T-helper 2 cell treated with Interferon-gamma antibody and Interleukin-4, amounts not matched to agents 5 μg/mL and 100 μg/mL, for 36 hours (primary cell): ENCODE measurements around the gene MARVELD1.
A peak's percentile ranks its signal among the peaks of the same experiment; 100 is the strongest.
"Not testable (repeated sequence)": the region's sequence is repeated elsewhere in the genome, so short reads cannot be mapped to it uniquely, and the experiment has no call there.

Experiments used
- DNase-seq: peaks from one replicate; pipeline ENCODE4 v3.0.0; 2021; ENCODE audit warnings: low spot score
- H3K27ac Mint-ChIP-seq: one replicate; pipeline ENCODE4 v1.8.0; 2021; ENCODE audit warnings: mild to moderate bottlenecking, mixed read lengths
- H3K27me3 Mint-ChIP-seq: one replicate; pipeline ENCODE4 v1.8.0; 2021; ENCODE audit warnings: low read depth, mixed read lengths
- H3K36me3 Mint-ChIP-seq: one replicate; pipeline ENCODE4 v1.8.0; 2021; ENCODE audit warnings: low read depth, mixed read lengths
- H3K4me1 Mint-ChIP-seq: one replicate; pipeline ENCODE4 v1.8.0; 2021; ENCODE audit warnings: low read depth, mixed read lengths
- H3K4me3 Mint-ChIP-seq: one replicate; pipeline ENCODE4 v1.8.0; 2022; ENCODE audit warnings: mild to moderate bottlenecking, moderate library complexity, mixed read lengths
- H3K9me3 Mint-ChIP-seq: one replicate; pipeline ENCODE4 v1.8.0; 2021; ENCODE audit warnings: mixed read lengths

MARVELD1 gene

DNA sequence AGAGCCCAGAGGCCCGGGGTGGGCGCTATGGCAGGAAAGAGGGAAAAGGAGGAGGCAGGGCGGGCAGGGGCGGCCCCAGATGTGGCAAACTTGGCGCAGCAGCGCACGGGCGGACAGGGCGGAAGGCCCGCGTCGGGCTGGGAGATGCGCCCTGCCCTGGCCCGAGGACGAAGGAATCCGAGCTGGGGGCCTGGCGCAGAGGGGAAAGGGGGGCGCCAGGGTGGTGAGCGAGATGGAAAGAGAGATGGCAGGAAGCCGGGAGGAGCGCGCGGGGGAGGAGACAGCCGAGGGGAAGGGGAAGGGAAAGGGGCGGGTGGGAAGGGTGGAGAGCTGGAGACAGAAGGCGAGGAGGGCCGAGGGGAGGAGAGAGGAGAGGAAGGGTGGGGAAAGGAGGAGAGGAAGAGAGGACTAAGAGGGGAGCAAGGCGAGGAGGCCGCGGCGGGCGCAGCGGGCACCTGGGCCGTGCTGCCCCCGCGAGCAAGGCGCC is at the start of gene MARVELD1:
MARVELD1 (plus strand) TSS at position 392 of the 487 bp plus-strand sequence. CDS start 147 bp downstream, outside the sequence.
- peak within 1 kb of the TSS; percentile 91 for H3K27ac Mint-ChIP-seq
- H3K4me3 Mint-ChIP-seq, result peak within 1 kb of the TSS; percentile 97
- H3K9me3 Mint-ChIP-seq, result no peaks in the 10 kb centered on the region
- no peaks in the 10 kb centered on the region for H3K36me3 Mint-ChIP-seq
- H3K4me1 Mint-ChIP-seq, result peaks cover 7% of the 10 kb centered on the region
- H3K27me3 Mint-ChIP-seq, result peaks cover 29% of the 10 kb centered on the region
- DNase-seq, result no peak

DNA sequence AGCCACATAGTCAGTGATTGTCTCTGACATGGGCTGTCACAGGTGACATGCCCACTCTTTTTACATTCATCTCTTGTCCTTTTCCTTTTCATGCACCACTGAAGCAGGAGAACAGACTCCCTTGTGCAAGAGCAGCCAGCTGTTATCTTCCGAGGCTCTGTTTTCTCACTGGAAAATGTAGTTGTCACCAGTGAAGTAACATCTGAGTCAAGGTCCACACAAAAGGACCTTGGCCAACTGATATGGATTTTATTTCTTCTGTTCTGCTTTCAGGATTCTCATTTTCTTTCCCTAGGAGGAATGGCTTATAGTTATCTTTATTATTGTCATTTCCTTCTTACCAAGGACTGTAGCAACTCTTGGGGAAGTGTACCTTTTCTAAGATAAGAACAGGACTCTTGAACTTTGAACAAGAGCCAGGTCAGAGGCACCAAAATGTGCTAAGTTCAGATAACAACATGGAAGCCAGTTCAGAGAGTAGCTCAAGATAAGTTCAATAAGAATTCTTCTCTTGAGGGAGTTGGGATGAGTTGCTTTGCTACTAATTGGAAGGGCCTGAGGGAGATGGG is 49.2 kb upstream of the MARVELD1 start:
- Mint-ChIP-seq H3K4me3 (no peak overlapping the region), H3K27me3 (no peaks in the 10 kb centered on the region), H3K36me3 (peaks cover 28% of the 10 kb centered on the region), H3K9me3 (no peaks in the 10 kb centered on the region), H3K4me1 (no peaks in the 10 kb centered on the region), H3K27ac (no peak overlapping the region)
- no peak for DNase-seq

DNA sequence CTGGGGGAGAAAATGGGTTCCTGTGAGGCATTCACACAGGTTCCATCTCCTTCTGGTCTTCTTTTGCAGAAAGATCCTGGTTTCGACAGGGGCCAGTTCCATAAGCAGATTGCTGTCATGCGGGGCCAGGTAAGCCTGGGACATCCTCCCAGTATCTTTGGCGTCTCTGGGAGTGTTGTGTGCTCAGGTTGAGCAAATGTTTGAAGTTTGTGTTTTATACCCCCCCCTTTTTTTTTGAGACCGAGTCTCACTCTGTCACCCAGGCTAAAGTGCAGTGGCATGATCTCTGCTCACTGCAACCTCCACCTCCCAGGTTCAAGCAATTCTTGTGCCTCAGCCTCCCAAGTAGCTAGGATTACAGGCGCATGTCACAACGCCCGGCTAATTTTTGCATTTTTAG is 46.5 kb upstream of the MARVELD1 start:
- DNase-seq, result no peak
- H3K9me3 Mint-ChIP-seq, result no peaks in the 10 kb centered on the region
- H3K4me1 Mint-ChIP-seq, result no peaks in the 10 kb centered on the region
- H3K27ac Mint-ChIP-seq, result no peak overlapping the region
- no peaks in the 10 kb centered on the region for H3K27me3 Mint-ChIP-seq
- H3K36me3 Mint-ChIP-seq, result peaks cover 25% of the 10 kb centered on the region
- H3K4me3 Mint-ChIP-seq, result no peak overlapping the region

GRCh38 chr10:97667463-97667862 is 46.1 kb upstream of the MARVELD1 start:
- no peaks in the 10 kb centered on the region for H3K9me3 Mint-ChIP-seq
- H3K36me3 Mint-ChIP-seq, result peaks cover 24% of the 10 kb centered on the region
- H3K27ac Mint-ChIP-seq, result no peak overlapping the region
- no peak overlapping the region for H3K4me3 Mint-ChIP-seq
- H3K4me1 Mint-ChIP-seq, result no peaks in the 10 kb centered on the region
- DNase-seq, result no peak
- H3K27me3 Mint-ChIP-seq, result no peaks in the 10 kb centered on the region

- no peak overlapping the region for H3K27ac Mint-ChIP-seq
- H3K36me3 Mint-ChIP-seq, result peaks cover 24% of the 10 kb centered on the region
- H3K4me1 Mint-ChIP-seq, result no peaks in the 10 kb centered on the region
- DNase-seq, result no peak
- H3K4me3 Mint-ChIP-seq, result no peak overlapping the region
- no peaks in the 10 kb centered on the region for H3K9me3 Mint-ChIP-seq
- no peaks in the 10 kb centered on the region for H3K27me3 Mint-ChIP-seq
These were observed 44.0 kb upstream of the MARVELD1 start for GRCh38 chr10:97669571-97669970.

- DNase-seq, result peak; percentile 23
These were observed 39.6 kb upstream of the MARVELD1 start for GRCh38 chr10:97673736-97674525.

DNA sequence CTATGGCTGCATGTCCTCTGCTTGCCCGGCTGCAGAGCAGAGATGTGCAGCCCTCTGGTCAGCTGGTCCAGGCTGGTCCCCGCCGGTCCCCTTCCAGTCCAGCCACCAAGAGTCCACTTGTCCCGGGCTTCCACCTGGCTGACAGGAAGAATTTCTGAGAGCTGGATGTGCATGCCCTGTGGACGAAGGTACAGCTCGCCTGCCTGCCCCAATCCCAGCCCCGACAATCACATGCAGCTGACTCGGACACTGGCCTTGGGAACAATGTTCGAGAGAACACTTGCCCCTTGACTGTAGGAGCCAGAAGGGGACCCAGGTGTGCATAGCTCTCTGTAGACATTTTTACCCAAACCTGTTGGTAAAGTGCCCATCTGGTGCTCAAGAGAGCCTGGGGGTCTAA is 38.3 kb upstream of the MARVELD1 start:
- H3K27ac Mint-ChIP-seq, result no peak overlapping the region
- no peaks in the 10 kb centered on the region for H3K27me3 Mint-ChIP-seq
- H3K4me3 Mint-ChIP-seq, result no peak overlapping the region

More at GRCh38 chr10:97673736-97674525, 39.6 kb upstream of the MARVELD1 start:
- Mint-ChIP-seq H3K4me1 (peaks cover 6% of the 10 kb centered on the region), H3K27ac (no peak overlapping the region), H3K36me3 (peaks cover 20% of the 10 kb centered on the region), H3K4me3 (no peak overlapping the region), H3K27me3 (no peaks in the 10 kb centered on the region), H3K9me3 (no peaks in the 10 kb centered on the region)

DNA sequence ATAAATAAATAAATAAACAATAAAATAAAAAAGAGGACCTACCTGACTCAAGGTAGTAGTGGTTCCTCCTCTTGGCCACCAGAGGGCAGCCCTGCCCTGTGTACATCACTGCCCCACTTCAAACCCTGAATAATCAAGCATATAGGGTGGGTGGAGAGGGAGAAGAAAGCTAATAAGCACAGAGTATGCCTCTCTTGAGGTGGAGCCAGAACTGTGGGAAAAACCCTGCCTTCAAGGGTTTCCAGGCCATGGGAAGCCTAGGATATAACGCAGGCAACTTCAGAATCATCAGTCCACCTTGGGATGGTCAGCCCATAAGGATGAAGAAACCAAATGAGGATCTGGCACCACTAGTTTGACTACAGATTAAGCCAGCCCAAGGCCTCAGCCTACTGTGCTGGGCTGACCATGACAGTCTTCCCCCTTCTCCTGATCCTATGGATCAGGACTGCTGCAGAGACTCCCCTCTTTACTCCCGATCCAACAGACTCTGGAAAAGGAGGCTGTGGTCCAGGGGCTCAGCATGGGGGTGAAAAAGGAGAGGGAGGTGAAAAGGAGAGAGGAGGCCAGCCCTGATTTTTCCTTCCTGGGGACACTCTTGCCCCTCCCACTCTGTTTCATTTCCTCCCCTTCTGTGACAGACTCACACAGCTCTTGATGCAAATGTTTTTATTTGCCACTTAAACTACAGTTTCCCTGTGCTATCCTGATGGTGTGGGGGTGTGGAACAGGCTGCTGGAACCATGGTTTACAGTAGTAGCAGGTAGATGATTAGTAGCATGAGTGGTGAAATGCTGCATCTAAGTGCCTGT is 36.6 kb upstream of the MARVELD1 start:
- peaks cover 16% of the 10 kb centered on the region for H3K36me3 Mint-ChIP-seq
- H3K27ac Mint-ChIP-seq, result no peak overlapping the region
- H3K4me3 Mint-ChIP-seq, result no peak overlapping the region
- peaks cover 6% of the 10 kb centered on the region for H3K4me1 Mint-ChIP-seq
- DNase-seq, result peak; percentile 27
- no peaks in the 10 kb centered on the region for H3K27me3 Mint-ChIP-seq
- no peaks in the 10 kb centered on the region for H3K9me3 Mint-ChIP-seq

More for the DNA sequence above, 38.3 kb upstream of the MARVELD1 start:
- Mint-ChIP-seq H3K4me1 (peaks cover 6% of the 10 kb centered on the region), H3K9me3 (no peaks in the 10 kb centered on the region), H3K36me3 (peaks cover 16% of the 10 kb centered on the region)
- no peak for DNase-seq

- Mint-ChIP-seq H3K4me3 (no peak overlapping the region), H3K9me3 (no peaks in the 10 kb centered on the region), H3K36me3 (peaks cover 5% of the 10 kb centered on the region), H3K27me3 (no peaks in the 10 kb centered on the region), H3K27ac (no peak overlapping the region), H3K4me1 (peaks cover 6% of the 10 kb centered on the region)
- DNase-seq, result no peak
These were observed 33.9 kb upstream of the MARVELD1 start for GRCh38 chr10:97679594-97679993.

GRCh38 chr10:97682042-97682441 is 31.5 kb upstream of the MARVELD1 start:
- Mint-ChIP-seq H3K36me3 (no peaks in the 10 kb centered on the region), H3K9me3 (no peaks in the 10 kb centered on the region), H3K27me3 (no peaks in the 10 kb centered on the region), H3K4me1 (peaks cover 10% of the 10 kb centered on the region), H3K27ac (no peak overlapping the region), H3K4me3 (no peak overlapping the region)
- DNase-seq, result no peak

- Mint-ChIP-seq H3K9me3 (no peaks in the 10 kb centered on the region), H3K36me3 (no peaks in the 10 kb centered on the region), H3K27me3 (no peaks in the 10 kb centered on the region), H3K27ac (no peak overlapping the region), H3K4me1 (peaks cover 12% of the 10 kb centered on the region), H3K4me3 (no peak overlapping the region)
- no peak for DNase-seq
These were observed 29.8 kb upstream of the MARVELD1 start for GRCh38 chr10:97683556-97684367.

DNA sequence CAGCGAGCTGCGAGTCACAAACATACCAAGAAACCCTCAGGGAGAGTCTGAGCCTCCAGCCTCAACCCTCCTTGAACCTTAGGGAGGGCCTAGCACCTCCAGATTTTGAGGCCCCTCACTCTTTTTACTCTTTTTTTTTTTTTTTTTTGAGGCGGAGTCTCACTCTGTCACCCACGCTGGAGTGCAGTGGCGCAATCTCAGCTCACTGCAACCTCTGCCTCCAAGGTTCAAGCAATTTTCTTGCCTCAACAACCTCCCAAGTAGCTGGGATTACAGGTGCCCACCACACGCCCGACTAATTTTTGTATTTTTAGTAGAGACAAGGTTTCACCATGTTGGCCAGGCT is 29.2 kb upstream of the MARVELD1 start:
- H3K4me3 Mint-ChIP-seq, H3K27me3 Mint-ChIP-seq, H3K9me3 Mint-ChIP-seq, H3K27ac Mint-ChIP-seq, H3K36me3 Mint-ChIP-seq, DNase-seq: not testable (repeated sequence)
- H3K4me1 Mint-ChIP-seq, result peaks cover 12% of the 10 kb centered on the region

DNA sequence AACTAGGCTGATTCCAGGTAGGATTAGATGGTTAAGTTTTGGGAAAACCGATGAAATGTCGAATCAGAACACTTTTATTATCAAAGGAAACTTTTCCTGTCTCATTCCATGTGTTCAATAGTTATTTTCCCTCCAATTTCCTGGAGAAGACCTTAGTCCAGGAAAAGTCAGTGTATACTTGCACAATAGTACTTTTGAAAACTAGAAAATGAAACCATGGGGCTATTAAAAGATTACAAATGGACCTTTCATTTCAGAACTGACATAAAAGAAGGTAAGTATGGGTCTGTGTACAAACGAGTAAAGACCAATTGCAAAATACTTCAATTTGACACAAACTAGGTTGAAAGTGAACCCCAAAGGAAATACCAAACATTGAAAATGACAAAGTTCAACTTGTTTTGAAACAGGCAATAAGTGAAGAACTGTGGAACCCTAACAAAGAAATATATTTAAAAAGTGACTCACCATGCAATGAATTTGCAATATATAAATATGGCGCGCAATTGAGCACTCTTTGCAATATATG is 28.6 kb upstream of the MARVELD1 start:
- DNase-seq, result no peak
- Mint-ChIP-seq H3K36me3 (no peaks in the 10 kb centered on the region), H3K27me3 (no peaks in the 10 kb centered on the region), H3K9me3 (no peaks in the 10 kb centered on the region), H3K27ac (no peak overlapping the region), H3K4me3 (no peak overlapping the region), H3K4me1 (peaks cover 12% of the 10 kb centered on the region)
